Trophoblast cell (in vitro differentiated cells and primary cell): Measurements from ENCODE around the gene ZNF451.

Source experiments
- DNase-seq, 2 donors: peaks; one replicate each; pipeline ENCODE4 v3.0.0-alpha.2; 2016
- H2AFZ ChIP-seq: 2 replicates; pipeline ENCODE4 v1.6.1; 2013; ENCODE audit warnings: low read length, moderate library complexity, mild to moderate bottlenecking; ENCODE audit not compliant: insufficient read depth, poor library complexity
- H2AK5ac ChIP-seq: 2 replicates; pipeline ENCODE4 v1.6.1; 2013; ENCODE audit warnings: mild to moderate bottlenecking, low read length
- H2BK120ac ChIP-seq: 2 replicates; pipeline ENCODE4 v1.6.1; 2013; ENCODE audit warnings: low read length, mild to moderate bottlenecking, moderate library complexity; ENCODE audit not compliant: insufficient read depth, poor library complexity
- H2BK12ac ChIP-seq: 2 replicates; pipeline ENCODE4 v1.6.1; 2013; ENCODE audit warnings: mild to moderate bottlenecking, low read length, moderate library complexity
- H2BK5ac ChIP-seq: 2 replicates; pipeline ENCODE4 v1.6.1; 2013; ENCODE audit warnings: low read length, low read depth, moderate library complexity, mild to moderate bottlenecking; ENCODE audit not compliant: poor library complexity
- H3K14ac ChIP-seq: 2 replicates; pipeline ENCODE4 v1.6.1; 2013; ENCODE audit warnings: mild to moderate bottlenecking, low read length
- H3K18ac ChIP-seq: 2 replicates; pipeline ENCODE4 v1.6.1; 2013; ENCODE audit warnings: mild to moderate bottlenecking, low read length
- H3K23ac ChIP-seq: 2 replicates; pipeline ENCODE4 v1.6.1; 2013; ENCODE audit warnings: low read length
- H3K27ac ChIP-seq: 2 replicates; pipeline ENCODE4 v1.5.1; 2013; ENCODE audit warnings: low read depth, mild to moderate bottlenecking, inconsistent platforms, low read length, moderate library complexity
- H3K27me3 ChIP-seq: 2 replicates; pipeline ENCODE4 v1.6.1; 2013; ENCODE audit warnings: inconsistent platforms, mild to moderate bottlenecking, low read length, moderate library complexity; ENCODE audit not compliant: insufficient read depth
- H3K36me3 ChIP-seq, 2 experiments: 1 replicate in 1 of 2; 2 replicates in 1 of 2; pipeline ENCODE4 v1.6.1; 2013; ENCODE audit warnings: low read length in 2 of 2, mild to moderate bottlenecking in 2 of 2, moderate library complexity in 1 of 2; ENCODE audit not compliant: insufficient read depth in 2 of 2, control insufficient read depth in 1 of 2
- H3K4ac ChIP-seq: 2 replicates; pipeline ENCODE4 v1.6.1; 2013; ENCODE audit warnings: low read depth, mild to moderate bottlenecking, low read length, moderate library complexity
- H3K4me1 ChIP-seq, 2 experiments: 1 replicate in 1 of 2; 2 replicates in 1 of 2; pipeline ENCODE4 v1.6.1; 2013; ENCODE audit warnings: low read length in 2 of 2, mild to moderate bottlenecking in 2 of 2, moderate library complexity in 1 of 2; ENCODE audit not compliant: insufficient read depth in 2 of 2, control insufficient read depth in 1 of 2
- H3K4me2 ChIP-seq: 2 replicates; pipeline ENCODE4 v1.6.1; 2013; ENCODE audit warnings: inconsistent platforms, mild to moderate bottlenecking, low read length, moderate library complexity
- H3K4me3 ChIP-seq: 2 replicates; pipeline ENCODE4 v1.5.1; 2013; ENCODE audit warnings: mild to moderate bottlenecking, low read depth, low read length, inconsistent platforms
- H3K79me1 ChIP-seq: one replicate; pipeline ENCODE4 v1.6.1; 2013; ENCODE audit warnings: low read length
- H3K79me2 ChIP-seq: 2 replicates; pipeline ENCODE4 v1.6.1; 2013; ENCODE audit warnings: low read length, mild to moderate bottlenecking; ENCODE audit not compliant: control insufficient read depth, insufficient read depth, poor library complexity
- H3K9ac ChIP-seq: 2 replicates; pipeline ENCODE4 v1.6.1; 2013; ENCODE audit warnings: mild to moderate bottlenecking, low read length
- H3K9me3 ChIP-seq: 2 replicates; pipeline ENCODE4 v1.6.1; 2013; ENCODE audit warnings: low read depth, mild to moderate bottlenecking, control low read depth, inconsistent platforms, low read length; ENCODE audit not compliant: insufficient read depth
- H4K12ac ChIP-seq: 2 replicates; pipeline ENCODE4 v1.6.1; 2013; ENCODE audit warnings: low read depth, mild to moderate bottlenecking, low read length, moderate library complexity
- H4K8ac ChIP-seq: 2 replicates; pipeline ENCODE4 v1.6.1; 2013; ENCODE audit warnings: low read depth, mild to moderate bottlenecking, low read length, moderate library complexity
- H4K91ac ChIP-seq: one replicate; pipeline ENCODE4 v1.6.1; 2013; ENCODE audit warnings: low read depth, mild to moderate bottlenecking, low read length, moderate library complexity
- WGBS: extraction: QIAGEN DNeasy Blood & Tissue Kit; methylation state at CpG from one replicate; pipeline ENCODE4 v1.1.7; 2013; ENCODE audit warnings: missing lambda C conversion rate; ENCODE audit not compliant: insufficient read length, insufficient coverage; ENCODE audit errors: extremely low coverage; 5-methylcytosine and 5-hydroxymethylcytosine counted together

ZNF451 gene

DNA sequence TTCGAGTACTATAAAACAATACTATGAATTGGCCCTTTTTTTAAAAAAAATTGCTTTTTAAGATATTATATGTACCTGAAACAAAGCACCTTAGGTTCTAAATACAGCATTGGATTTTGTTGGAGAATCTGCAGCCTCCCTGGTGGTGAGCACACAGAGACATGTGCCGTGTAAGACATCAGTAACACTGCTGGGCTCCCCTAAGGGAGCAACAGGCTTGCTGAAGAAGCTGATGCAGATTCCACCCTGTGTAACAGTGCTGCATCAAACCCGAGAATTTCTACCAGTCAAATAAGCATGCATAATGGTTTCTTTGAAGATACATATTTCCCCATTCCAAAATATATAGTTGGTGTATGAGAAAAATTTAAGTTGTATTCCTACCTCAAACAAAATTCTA is 26.1 kb upstream of the ZNF451 start:
- H2AFZ ChIP-seq = no peak overlapping the region
- H2AK5ac ChIP-seq = no peak overlapping the region
- H3K18ac ChIP-seq = no peak overlapping the region
- no peak overlapping the region for H4K12ac ChIP-seq
- no peak overlapping the region for H3K27ac ChIP-seq
- WGBS = no CpG with 5 or more reads among the region's 3 CpGs
- H2BK12ac ChIP-seq = no peak overlapping the region
- no peaks in the 10 kb centered on the region for H3K79me2 ChIP-seq
- H3K4me1 ChIP-seq = no peaks in the 10 kb centered on the region
- H3K4me2 ChIP-seq = no peak overlapping the region
- H3K36me3 ChIP-seq = peaks cover 8 to 12% of the 10 kb centered on the region in 2 experiments
- no peaks in the 10 kb centered on the region for H3K27me3 ChIP-seq
- no peak overlapping the region for H3K4me3 ChIP-seq
- H4K8ac ChIP-seq = no peak overlapping the region
- no peak overlapping the region for H3K23ac ChIP-seq
- no peak overlapping the region for H3K4ac ChIP-seq
- H3K9me3 ChIP-seq = no peaks in the 10 kb centered on the region
- DNase-seq = no peak
- no peak overlapping the region for H3K14ac ChIP-seq
- H2BK5ac ChIP-seq = no peak overlapping the region
- H3K79me1 ChIP-seq = no peaks in the 10 kb centered on the region
- H3K9ac ChIP-seq = no peak overlapping the region
- no peak overlapping the region for H4K91ac ChIP-seq
- no peak overlapping the region for H2BK120ac ChIP-seq

DNA sequence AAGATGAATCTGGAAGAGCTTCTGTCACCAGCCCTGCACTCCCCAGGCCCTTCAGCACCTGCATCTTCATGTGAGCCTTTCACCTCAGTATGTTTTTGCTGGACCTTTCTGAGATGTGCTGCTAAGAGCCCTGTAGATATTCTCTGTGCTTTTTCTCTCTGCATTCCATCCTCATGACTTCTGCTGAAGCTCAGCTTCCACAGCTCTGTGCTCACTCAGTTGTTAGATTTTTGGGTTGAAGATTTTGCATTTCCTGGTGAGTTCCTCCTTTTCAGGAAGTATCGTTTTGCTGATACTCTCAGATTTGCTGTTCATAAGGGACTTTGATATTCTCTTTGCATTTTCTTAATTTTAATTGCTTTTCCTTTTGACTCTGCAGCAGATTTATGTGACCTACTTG is 25.2 kb upstream of the ZNF451 start:
- H2AFZ ChIP-seq = no peak overlapping the region
- no peaks in the 10 kb centered on the region for H3K27me3 ChIP-seq
- no peak overlapping the region for H3K4ac ChIP-seq
- H3K18ac ChIP-seq = no peak overlapping the region
- H3K79me1 ChIP-seq = no peaks in the 10 kb centered on the region
- H3K36me3 ChIP-seq = peaks cover 8 to 12% of the 10 kb centered on the region in 2 experiments
- H4K91ac ChIP-seq = no peak overlapping the region
- H3K23ac ChIP-seq = no peak overlapping the region
- no peak overlapping the region for H4K12ac ChIP-seq
- H3K4me2 ChIP-seq = no peak overlapping the region
- H2BK5ac ChIP-seq = no peak overlapping the region
- H2BK12ac ChIP-seq = no peak overlapping the region
- no CpG with 5 or more reads among the region's 1 CpG for WGBS
- peaks cover 0 to 4% of the 10 kb centered on the region in 2 experiments for H3K4me1 ChIP-seq
- H2AK5ac ChIP-seq = no peak overlapping the region
- H3K9ac ChIP-seq = no peak overlapping the region
- H3K14ac ChIP-seq = no peak overlapping the region
- no peak overlapping the region for H3K27ac ChIP-seq
- H3K9me3 ChIP-seq = no peaks in the 10 kb centered on the region
- no peak overlapping the region for H3K4me3 ChIP-seq
- peak in 1 of 2 donors; percentile 26 for DNase-seq
- H3K79me2 ChIP-seq = no peaks in the 10 kb centered on the region
- no peak overlapping the region for H4K8ac ChIP-seq
- H2BK120ac ChIP-seq = no peak overlapping the region

DNA sequence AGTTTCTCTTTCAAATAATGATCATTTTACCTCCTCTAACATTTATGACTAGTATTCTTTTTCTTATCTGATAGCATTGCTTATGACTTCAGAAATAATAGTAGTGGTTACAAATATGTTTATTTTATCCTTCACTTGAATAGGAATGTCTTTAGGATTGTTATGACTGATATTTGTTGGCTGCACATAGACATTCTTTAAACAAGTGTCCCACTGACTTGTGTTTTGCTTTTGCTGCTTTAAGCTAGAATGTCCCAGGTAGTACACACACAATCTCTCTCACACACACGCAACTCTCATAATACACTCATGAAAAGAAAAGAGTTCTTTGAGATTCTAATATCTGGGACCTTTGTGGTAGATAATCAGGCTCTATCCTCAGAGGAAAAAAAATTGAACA is 21.9 kb upstream of the ZNF451 start:
- H3K79me2 ChIP-seq = no peaks in the 10 kb centered on the region
- no peak overlapping the region for H2BK120ac ChIP-seq
- no peak overlapping the region for H3K4ac ChIP-seq
- H4K8ac ChIP-seq = no peak overlapping the region
- no peak overlapping the region for H2AFZ ChIP-seq
- no peak overlapping the region for H2AK5ac ChIP-seq
- H3K4me1 ChIP-seq = peaks cover 0 to 8% of the 10 kb centered on the region in 2 experiments
- no peak overlapping the region for H3K4me2 ChIP-seq
- peaks cover 2% of the 10 kb centered on the region in 2 experiments for H3K36me3 ChIP-seq
- no peak overlapping the region for H2BK12ac ChIP-seq
- no peak overlapping the region for H3K27ac ChIP-seq
- no peak overlapping the region for H2BK5ac ChIP-seq
- H4K91ac ChIP-seq = no peak overlapping the region
- no peak overlapping the region for H3K14ac ChIP-seq
- no peak overlapping the region for H4K12ac ChIP-seq
- no peak for DNase-seq
- no CpG with 5 or more reads among the region's 1 CpG for WGBS
- H3K79me1 ChIP-seq = no peaks in the 10 kb centered on the region
- H3K23ac ChIP-seq = no peak overlapping the region
- H3K4me3 ChIP-seq = no peak overlapping the region
- no peaks in the 10 kb centered on the region for H3K27me3 ChIP-seq
- peaks cover 2% of the 10 kb centered on the region for H3K9me3 ChIP-seq
- no peak overlapping the region for H3K9ac ChIP-seq
- H3K18ac ChIP-seq = no peak overlapping the region

DNA sequence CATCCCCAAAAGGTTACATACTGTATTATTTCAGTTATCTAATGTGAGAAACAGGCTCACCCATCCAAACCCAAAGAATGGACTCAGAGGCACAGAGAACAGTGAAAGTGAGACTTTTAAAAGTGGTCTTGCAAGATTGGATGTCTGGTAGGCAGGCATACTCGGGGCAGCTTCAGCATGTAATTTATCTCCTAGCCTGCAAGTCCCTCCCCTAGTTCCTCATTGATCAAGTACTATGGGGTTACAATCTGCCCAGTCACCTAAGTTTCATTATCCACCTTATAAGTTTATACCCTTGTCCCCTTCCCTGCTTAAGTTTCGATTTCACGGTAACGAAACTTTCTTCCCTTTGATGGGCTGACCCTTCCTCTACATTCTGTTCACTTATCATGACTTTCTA is 20.8 kb upstream of the ZNF451 start:
- H3K9me3 ChIP-seq = peaks cover 2% of the 10 kb centered on the region
- H2AFZ ChIP-seq = no peak overlapping the region
- H2BK5ac ChIP-seq = no peak overlapping the region
- no peaks in the 10 kb centered on the region for H3K79me2 ChIP-seq
- H3K23ac ChIP-seq = no peak overlapping the region
- H3K27ac ChIP-seq = no peak overlapping the region
- peaks cover 0 to 8% of the 10 kb centered on the region in 2 experiments for H3K4me1 ChIP-seq
- no peak overlapping the region for H2BK120ac ChIP-seq
- H3K4ac ChIP-seq = no peak overlapping the region
- H4K91ac ChIP-seq = no peak overlapping the region
- H4K8ac ChIP-seq = no peak overlapping the region
- H3K14ac ChIP-seq = no peak overlapping the region
- no peak overlapping the region for H3K4me2 ChIP-seq
- peaks cover 0 to 2% of the 10 kb centered on the region in 2 experiments for H3K36me3 ChIP-seq
- WGBS = no CpG with 5 or more reads among the region's 4 CpGs
- H2AK5ac ChIP-seq = no peak overlapping the region
- H3K18ac ChIP-seq = no peak overlapping the region
- H3K9ac ChIP-seq = no peak overlapping the region
- H3K79me1 ChIP-seq = no peaks in the 10 kb centered on the region
- DNase-seq = no peak
- no peak overlapping the region for H3K4me3 ChIP-seq
- H3K27me3 ChIP-seq = no peaks in the 10 kb centered on the region
- no peak overlapping the region for H2BK12ac ChIP-seq
- no peak overlapping the region for H4K12ac ChIP-seq
